GM19023 (cell line): Measurements from ENCODE around the gene REELD1.

Experiments used
- ATAC-seq: cut with Tn5 transposase; IDR thresholded peaks from one replicate; pipeline ENCODE4 v1.9.1; 2021; ENCODE audit warnings: mild to moderate bottlenecking, moderate library complexity; ENCODE audit not compliant: unreplicated experiment

The REELD1 gene

GRCh38 chr4:146224326-146224966 is 10.1 kb downstream of the REELD1 start:
- ATAC-seq: no peak

- ATAC-seq: no peak
Observed at GRCh38 chr4:146229406-146229805, 15.1 kb downstream of the REELD1 start.

DNA sequence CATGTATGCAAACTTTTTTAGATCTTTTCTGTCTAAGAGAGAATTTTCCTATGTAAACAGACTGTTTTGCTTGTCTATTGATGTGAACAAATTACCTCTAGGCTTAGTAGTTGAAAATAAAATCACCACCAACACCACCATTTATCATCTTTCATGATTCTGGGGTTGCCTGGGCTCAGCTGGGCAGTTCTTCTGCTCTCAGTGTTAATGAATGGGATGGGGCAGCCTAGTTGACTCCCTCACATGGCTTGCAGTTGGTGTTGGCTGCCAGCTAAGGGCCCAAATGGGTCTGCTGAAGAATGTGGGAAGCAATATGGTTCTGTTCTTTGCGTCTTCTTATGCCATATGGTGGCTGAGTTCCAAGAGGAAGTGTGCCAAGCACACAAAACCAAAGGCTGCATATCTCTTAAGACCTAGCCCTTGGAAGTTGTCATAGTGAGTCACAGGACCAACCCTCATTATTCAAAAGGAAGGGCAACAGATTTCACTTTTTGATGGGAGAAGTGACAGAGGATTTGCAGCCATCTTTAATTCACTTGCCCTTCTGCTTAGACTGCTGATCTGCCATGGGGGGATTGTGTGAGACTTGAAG is 17.9 kb downstream of the REELD1 start:
- no peak for ATAC-seq

DNA sequence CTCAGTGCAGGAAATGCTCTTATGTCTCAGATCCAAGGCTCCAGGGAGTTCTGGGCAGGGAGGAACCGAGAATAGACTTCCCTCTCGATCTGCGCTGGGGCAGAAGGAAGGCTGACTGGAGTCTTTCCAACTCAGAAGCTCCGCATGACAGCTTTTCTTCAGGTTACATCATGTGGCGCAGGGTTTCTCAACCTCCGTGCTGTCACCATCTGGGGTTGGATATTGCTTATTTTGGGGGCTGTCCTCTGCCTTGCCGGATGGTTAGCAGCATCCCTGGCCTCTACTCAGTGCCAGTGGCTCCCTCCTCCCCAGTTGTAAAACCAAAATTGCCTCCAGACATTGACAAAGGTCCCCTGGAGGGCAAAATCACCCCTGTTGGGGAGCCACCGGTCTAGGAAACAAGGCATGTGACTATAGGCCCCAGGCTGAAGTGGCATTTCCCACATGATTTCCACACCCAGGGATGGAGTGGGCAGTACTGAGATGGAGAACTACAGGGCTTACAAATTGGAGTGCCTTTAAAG is 21.4 kb downstream of the REELD1 start:
- no peak for ATAC-seq

GRCh38 chr4:146236216-146236615 is 21.9 kb downstream of the REELD1 start:
- ATAC-seq: no peak

- no peak for ATAC-seq
Observed at GRCh38 chr4:146237092-146237491, 22.8 kb downstream of the REELD1 start.

DNA sequence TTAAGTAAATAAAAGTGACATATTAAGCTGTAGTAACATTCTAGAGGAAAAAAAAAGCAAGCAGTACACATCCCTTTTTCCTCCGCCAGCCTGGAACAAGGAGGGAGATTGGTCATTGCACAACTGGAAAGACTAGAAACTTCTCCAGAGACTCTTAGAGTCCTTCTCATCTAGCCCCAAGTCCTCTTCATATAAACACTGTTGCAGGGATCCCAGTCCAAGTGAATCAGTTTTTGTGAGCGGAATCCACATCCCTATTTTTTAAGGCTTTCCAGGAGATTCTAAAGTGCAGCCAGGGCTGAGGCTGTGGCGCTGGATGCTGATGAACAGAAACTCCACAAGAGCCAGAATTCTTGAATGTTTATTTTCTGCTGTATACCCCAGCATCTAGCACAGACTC is 23.8 kb downstream of the REELD1 start:
- ATAC-seq: no peak

GRCh38 chr4:146243141-146243882 is 29.0 kb downstream of the REELD1 start:
- peak; percentile 88 for ATAC-seq

DNA sequence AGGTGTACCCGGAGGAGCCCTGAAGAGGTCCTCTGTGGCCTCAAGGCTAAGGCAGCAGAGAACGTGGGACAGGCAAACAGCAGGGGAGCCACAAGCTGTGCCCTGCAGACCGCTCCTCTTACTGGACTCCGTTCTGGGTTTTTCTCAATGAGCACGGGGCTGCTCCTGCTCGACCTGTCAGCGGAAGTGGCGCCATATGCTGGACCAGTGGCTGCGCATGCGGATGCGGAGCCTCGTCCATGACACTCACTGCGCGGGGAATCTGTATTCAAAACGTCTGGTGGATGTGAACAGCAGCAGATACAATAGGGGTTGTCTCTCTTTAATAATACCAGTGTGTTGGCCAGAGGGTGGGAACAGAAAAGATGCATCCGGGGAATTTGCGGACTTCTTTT is 29.5 kb downstream of the REELD1 start:
- ATAC-seq: no peak

DNA sequence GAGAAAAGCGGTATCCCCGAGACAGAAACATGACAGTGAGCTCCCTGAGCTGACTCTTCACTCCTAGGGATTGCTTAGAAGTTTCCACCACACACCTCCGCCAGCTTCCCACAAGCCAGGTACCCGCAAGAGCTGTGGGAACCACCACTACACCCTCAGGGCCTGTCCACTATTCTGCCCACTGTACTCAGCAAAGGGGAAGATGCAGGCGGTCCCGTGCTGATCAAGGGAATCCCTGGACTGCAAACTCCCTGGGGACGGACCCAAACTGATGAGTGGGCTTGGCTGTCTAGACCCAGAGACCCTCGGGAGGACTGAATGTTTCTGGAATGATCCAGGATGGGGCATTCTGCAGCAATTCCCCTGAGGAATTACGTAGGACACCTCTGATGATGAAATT is 30.2 kb downstream of the REELD1 start:
- ATAC-seq: no peak

DNA sequence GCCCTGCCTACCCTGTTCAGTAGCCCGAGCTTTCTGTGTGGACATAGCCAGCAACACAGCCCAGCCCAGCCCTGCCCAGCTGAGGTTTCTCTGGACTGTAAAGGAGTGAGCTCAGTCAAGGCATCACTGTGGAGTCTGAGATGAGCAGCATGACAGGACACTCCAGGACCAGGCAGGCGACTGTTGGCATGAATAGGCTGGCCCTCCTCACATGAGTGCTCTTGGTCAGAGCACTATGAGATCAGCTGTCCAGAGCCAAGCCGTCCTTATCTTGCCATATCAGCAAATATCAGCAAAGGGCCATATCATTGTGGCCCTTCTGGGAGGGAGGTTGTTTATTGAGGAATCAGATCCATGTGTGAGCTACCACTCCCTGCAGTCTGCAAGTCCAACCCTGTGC is 30.9 kb downstream of the REELD1 start:
- no peak for ATAC-seq

DNA sequence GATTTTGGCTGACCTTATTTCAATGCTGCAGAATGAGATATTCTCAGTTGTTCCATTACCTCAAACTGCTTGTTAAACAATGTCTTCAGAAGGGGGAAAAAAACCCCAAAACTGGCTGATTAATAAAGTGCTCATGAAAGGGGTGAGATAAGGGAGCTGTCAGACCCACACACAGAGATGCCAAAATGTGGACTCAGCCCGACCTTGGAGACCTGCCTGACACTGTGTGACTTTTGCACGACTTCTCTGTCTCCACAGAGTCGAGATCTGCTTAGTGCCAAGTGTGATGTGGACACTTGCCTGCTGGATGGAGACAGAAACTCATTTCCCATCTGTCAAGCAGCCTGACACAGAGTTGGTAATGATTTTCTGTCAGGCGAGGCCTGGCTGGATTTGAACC is 31.5 kb downstream of the REELD1 start:
- ATAC-seq: no peak

- no peak for ATAC-seq
Observed at GRCh38 chr4:146246381-146246780, 32.0 kb downstream of the REELD1 start.

DNA sequence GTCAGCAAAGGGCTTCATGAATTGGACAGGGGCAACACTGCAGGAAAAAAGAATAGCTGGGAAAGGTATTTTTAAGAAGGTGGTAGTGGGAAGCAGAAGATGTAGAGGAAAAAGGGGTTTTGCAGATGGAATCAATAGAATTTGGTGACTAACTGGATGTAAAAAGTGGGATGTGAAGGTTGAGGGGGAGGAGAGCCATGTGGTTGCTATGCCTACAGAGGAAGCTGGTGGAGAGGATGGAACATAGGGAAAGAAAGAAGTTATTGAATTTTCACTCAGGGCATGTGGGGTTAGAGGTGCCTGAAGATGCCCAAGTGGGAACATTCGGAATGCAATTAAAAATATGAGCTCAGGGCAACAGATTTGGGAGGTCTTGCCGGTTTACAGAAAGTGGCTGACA is 33.0 kb downstream of the REELD1 start:
- ATAC-seq: no peak

DNA sequence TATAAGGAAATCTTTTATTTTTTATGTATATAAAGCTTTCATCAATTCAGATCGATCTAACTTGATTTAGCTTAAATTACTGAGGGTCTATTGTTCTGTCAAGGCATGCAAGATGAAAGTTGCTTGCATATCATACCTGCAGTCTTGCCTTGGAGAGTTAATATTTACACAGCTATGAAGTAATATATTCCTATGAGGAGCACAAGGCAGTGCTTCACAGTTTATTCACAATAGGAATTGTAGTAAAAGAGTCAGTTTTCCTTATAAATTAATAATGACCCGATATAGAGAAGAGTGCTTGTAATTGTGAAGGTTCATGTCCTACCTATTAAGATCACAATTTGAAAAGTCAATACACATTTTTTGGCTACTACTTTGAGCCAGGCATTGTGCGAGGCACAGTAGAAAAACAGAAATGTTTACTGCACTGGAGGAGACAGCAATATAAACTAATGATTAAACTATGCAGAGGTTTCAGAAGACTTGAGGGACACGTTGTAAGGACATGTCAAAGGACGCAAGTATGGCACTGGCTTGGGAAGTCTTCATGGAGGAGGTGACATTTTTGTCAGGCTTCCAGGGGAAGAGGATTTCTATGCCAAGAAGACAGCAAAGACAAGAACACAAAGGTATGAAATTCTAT is 38.8 kb downstream of the REELD1 start:
- ATAC-seq: no peak

- ATAC-seq: no peak
Observed at GRCh38 chr4:146255463-146255862, 41.1 kb downstream of the REELD1 start.

DNA sequence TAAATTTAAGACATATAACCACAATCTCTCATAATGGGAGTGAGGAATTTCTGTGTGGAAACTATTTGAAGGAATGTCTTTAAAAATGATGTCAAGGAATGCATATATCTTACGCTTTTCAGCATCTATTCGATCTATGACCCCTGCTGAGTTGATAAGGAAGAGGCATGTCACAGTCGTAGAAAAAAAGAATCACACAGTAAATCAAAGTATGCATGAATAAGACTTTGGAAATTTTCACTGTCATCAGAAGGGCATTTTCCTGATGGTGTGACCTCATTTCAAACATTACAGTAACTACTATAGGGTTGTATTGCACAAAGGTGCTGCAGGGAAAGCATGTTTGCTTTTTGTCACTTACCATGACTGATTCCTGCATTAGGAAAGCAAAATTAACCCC is 41.5 kb downstream of the REELD1 start:
- ATAC-seq: no peak

- ATAC-seq: no peak
Observed at GRCh38 chr4:146256328-146256727, 42.0 kb downstream of the REELD1 start.

- ATAC-seq: no peak
Observed at GRCh38 chr4:146257511-146257910, 43.2 kb downstream of the REELD1 start.

DNA sequence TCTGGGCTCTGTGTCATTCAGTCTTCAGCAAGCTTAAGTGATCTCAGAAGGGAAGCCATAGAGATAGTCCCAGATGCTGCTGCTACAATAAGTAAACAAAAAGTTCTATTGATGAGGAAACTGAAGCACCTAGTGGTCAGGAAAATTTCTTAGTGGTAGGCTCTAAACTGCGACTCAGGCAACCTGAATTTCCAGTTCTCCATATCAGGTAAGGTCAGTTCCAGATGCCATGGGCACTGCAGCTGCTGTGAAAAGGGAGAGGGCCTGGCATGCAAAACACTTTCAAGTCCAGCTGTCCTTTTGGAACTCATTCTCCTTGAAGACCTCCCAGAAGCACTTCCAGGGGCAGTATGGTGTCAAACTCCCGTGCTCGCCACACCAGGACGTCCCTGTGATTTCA is 46.2 kb downstream of the REELD1 start:
- ATAC-seq: no peak

- ATAC-seq: no peak
Observed at GRCh38 chr4:146261041-146261440, 46.7 kb downstream of the REELD1 start.

- no peak for ATAC-seq
Observed at GRCh38 chr4:146263793-146264192, 49.5 kb downstream of the REELD1 start.
